ENCODE results near the gene SLC51B. TPM values are rescaled to one million over a fixed set of nuclear protein-coding genes. Genes with fewer than 3 reads are reported as not detected.

Gene SLC51B
- total RNA-seq, 8 experiments from 2014 or later: 0.27 to 3.1 (median 1.3) TPM; not detected in 3

GRCh38 chr15:65028921-65029735, 16.1 kb upstream of the SLC51B start, which contains the start of gene MTFMT:
Gene MTFMT (minus strand): TSS chr15:65029639. CDS start chr15:65029613, 26 bp downstream.
- Histone ChIP-seq H3K4me1 (replicated peaks in 1 of 2) (peaks cover 13 to 18% of the 10 kb centered on the region in 2 donors), H3K27ac (peak within 1 kb of the TSS in 1 of 2 donors; percentile 52), H3K4me3 (peak within 1 kb of the TSS; percentile 82 to 100 (median 88))
- ATAC-seq (replicated peaks in 6 of 8): peak; percentile 75 to 95 (median 90)
- in situ Hi-C loops (cut with MboI; ENCODE audit: low pct_unique_long_range_greater_than_20kb in 2 of 9, low sequenced_read_pairs in 9 of 9, unreplicated experiment in 9 of 9): loop anchor here in 1 of 9 experiments (25.0 kb wide), 1 partner anchor 258 kb away; the partner anchor contains the start of genes PARP16 and RNU5A-1
- 0 to 8% (median 0%) methylated on average over 1 to 32 of the region's 73 CpGs; no CpG with 5 or more reads in 2 of the 10 experiments for WGBS, 10 experiments

GRCh38 chr15:65029736-65030208, 15.4 kb upstream of the SLC51B start:
- in situ Hi-C loops (cut with MboI; ENCODE audit: low pct_unique_long_range_greater_than_20kb in 2 of 9, low sequenced_read_pairs in 9 of 9, unreplicated experiment in 9 of 9): loop anchor here in 1 of 9 experiments (25.0 kb wide), 1 partner anchor 258 kb away; the partner anchor contains the start of genes PARP16 and RNU5A-1
- 55 to 100% (median 68%) methylated on average over 1 to 9 of the region's 12 CpGs; no CpG with 5 or more reads in 2 of the 10 experiments for WGBS, 10 experiments
- no peak overlapping the region for H3K27ac ChIP-seq
- peak overlapping the region; percentile 82 to 100 (median 88) for H3K4me3 ChIP-seq
- ATAC-seq (replicated peaks in 6 of 8): no peak
- H3K4me1 ChIP-seq (replicated peaks in 1 of 2): peaks cover 14 to 18% of the 10 kb centered on the region in 2 donors

DNA sequence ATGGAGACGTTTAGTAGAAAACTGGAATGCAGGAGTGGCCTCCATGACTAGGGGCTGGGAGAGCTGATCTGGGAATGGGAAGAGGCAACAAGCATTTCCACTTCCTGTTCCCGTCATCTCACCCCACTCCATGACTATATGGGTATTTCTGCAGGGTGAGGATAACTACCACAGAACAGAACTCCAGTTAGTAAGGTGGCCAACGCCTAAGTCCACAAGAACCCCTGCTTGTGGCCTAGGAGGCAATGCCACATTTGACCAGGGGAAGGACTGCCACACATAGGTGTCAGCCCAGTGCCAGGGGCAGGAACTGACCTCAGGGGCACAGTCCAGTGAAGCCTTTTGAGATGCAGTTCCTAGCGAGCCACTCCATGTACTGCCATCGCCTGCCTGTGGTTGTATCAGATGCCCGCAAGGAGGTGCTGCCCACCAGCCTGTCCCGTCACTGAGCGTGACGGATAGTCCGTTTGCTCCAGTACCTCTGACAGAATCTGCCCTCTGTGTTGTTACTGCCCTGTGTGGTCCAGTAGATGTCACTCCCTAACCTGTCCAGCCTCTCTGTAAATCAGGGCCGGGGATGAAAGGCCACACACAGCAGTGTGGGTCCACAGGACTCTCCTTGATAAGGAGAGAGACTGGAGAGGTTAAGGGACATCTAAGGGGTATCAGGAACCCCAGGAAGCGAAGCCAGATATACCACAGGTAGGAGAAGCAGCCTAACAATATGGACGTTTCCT, 12.2 kb upstream of the SLC51B start:
- Histone ChIP-seq H3K4me3 (no peak overlapping the region), H3K27ac (no peak overlapping the region), H3K4me1 (replicated peaks in 1 of 2) (peaks cover 14 to 16% of the 10 kb centered on the region in 2 donors)
- in situ Hi-C loops (cut with MboI; ENCODE audit: low pct_unique_long_range_greater_than_20kb in 2 of 9, low sequenced_read_pairs in 9 of 9, unreplicated experiment in 9 of 9): loop anchor here in 1 of 9 experiments (25.0 kb wide), 1 partner anchor 254 kb away; the partner anchor contains the start of genes PARP16 and RNU5A-1
- WGBS, 10 experiments: 15 to 100% (median 43%) methylated on average over 1 to 7 of the region's 13 CpGs; no CpG with 5 or more reads in 1 of the 10 experiments
- ATAC-seq (replicated peaks in 6 of 8): peak; percentile 51 to 79 (median 60)

- in situ Hi-C loops (cut with MboI; ENCODE audit: low pct_unique_long_range_greater_than_20kb in 2 of 9, low sequenced_read_pairs in 9 of 9, unreplicated experiment in 9 of 9): loop anchor here in 1 of 9 experiments (25.0 kb wide), 1 partner anchor 254 kb away; the partner anchor contains the start of genes PARP16 and RNU5A-1
Measured at GRCh38 chr15:65033659-65034269, 11.4 kb upstream of the SLC51B start.

GRCh38 chr15:65034719-65035118, 10.5 kb upstream of the SLC51B start:
- ATAC-seq (replicated peaks in 6 of 8): no peak
- Histone ChIP-seq H3K4me3 (no peak overlapping the region), H3K4me1 (replicated peaks in 1 of 2) (peaks cover 15 to 20% of the 10 kb centered on the region in 2 donors), H3K27ac (no peak overlapping the region)
- 90 to 100% (median 96%) methylated on average over 1 to 8 of the region's 11 CpGs; no CpG with 5 or more reads in 1 of the 10 experiments for WGBS, 10 experiments
- in situ Hi-C loops (cut with MboI; ENCODE audit: low pct_unique_long_range_greater_than_20kb in 2 of 9, low sequenced_read_pairs in 9 of 9, unreplicated experiment in 9 of 9): loop anchor here in 1 of 9 experiments (25.0 kb wide), 1 partner anchor 253 kb away; the partner anchor contains the start of genes PARP16 and RNU5A-1

More at GRCh38 chr15:65033659-65034269, 11.4 kb upstream of the SLC51B start:
- ATAC-seq (replicated peaks in 6 of 8): peak in 6 of 8 experiments; percentile 10 to 35 (median 28)
- no peak overlapping the region for H3K4me3 ChIP-seq
- peaks cover 11 to 13% of the 10 kb centered on the region in 2 donors for H3K4me1 ChIP-seq (replicated peaks in 1 of 2)
- 0 to 45% (median 26%) methylated on average over 1 to 4 of the region's 4 CpGs; no CpG with 5 or more reads in 2 of the 10 experiments for WGBS, 10 experiments
- H3K27ac ChIP-seq: no peak overlapping the region

GRCh38 chr15:65037309-65037708, 7.9 kb upstream of the SLC51B start:
- Histone ChIP-seq H3K27ac (no peak overlapping the region), H3K4me1 (replicated peaks in 1 of 2) (peaks cover 15 to 20% of the 10 kb centered on the region in 2 donors), H3K4me3 (no peak overlapping the region)
- WGBS, 10 experiments: 75 to 100% (median 92%) methylated on average over 1 of the region's 1 CpG; no CpG with 5 or more reads in 3 of the 10 experiments
- ATAC-seq (replicated peaks in 6 of 8): no peak
- in situ Hi-C loops (cut with MboI; ENCODE audit: low pct_unique_long_range_greater_than_20kb in 2 of 9, low sequenced_read_pairs in 9 of 9, unreplicated experiment in 9 of 9): loop anchor here in 1 of 9 experiments (25.0 kb wide), 1 partner anchor 250 kb away; the partner anchor contains the start of genes PARP16 and RNU5A-1

DNA sequence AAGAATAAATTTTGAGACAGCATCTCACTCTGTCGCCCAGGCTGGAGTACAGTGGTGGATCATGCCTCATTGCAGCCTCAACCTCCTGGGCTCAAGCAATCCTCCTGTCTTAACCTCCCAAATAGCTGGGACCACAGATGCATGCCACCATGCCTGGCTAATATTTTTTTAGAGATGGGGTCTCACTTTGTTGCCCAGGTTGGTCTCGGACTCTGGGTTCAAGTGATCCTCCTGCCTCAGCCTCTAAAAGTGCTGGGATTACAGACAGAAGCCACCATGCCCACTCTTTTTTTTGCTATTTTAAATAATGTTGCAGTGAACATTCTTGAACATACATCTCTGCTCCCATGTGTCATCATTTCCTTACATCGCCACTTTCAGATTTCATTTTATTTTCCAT, 6.8 kb upstream of the SLC51B start:
- no peak overlapping the region for H3K4me3 ChIP-seq
- ATAC-seq (replicated peaks in 6 of 8): no peak
- no peak overlapping the region for H3K27ac ChIP-seq
- 40 to 100% (median 92%) methylated on average over 1 to 3 of the region's 3 CpGs; no CpG with 5 or more reads in 3 of the 10 experiments for WGBS, 10 experiments
- H3K4me1 ChIP-seq (replicated peaks in 1 of 2): peaks cover 6 to 20% of the 10 kb centered on the region in 2 donors
- in situ Hi-C loops (cut with MboI; ENCODE audit: low pct_unique_long_range_greater_than_20kb in 2 of 9, low sequenced_read_pairs in 9 of 9, unreplicated experiment in 9 of 9): loop anchor here in 1 of 9 experiments (25.0 kb wide), 1 partner anchor 249 kb away; the partner anchor contains the start of genes PARP16 and RNU5A-1

- in situ Hi-C loops (cut with MboI; ENCODE audit: low pct_unique_long_range_greater_than_20kb in 2 of 9, low sequenced_read_pairs in 9 of 9, unreplicated experiment in 9 of 9): loop anchor here in 1 of 9 experiments (25.0 kb wide), 1 partner anchor 248 kb away; the partner anchor contains the start of genes PARP16 and RNU5A-1
- WGBS, 10 experiments: 0 to 43% (median 11%) methylated on average over 1 to 4 of the region's 5 CpGs; no CpG with 5 or more reads in 4 of the 10 experiments
- Histone ChIP-seq H3K4me1 (replicated peaks in 1 of 2) (peaks cover 4 to 16% of the 10 kb centered on the region in 2 donors), H3K4me3 (no peak overlapping the region), H3K27ac (peak overlapping the region in 1 of 2 donors; percentile 8)
- ATAC-seq (replicated peaks in 6 of 8): peak in 5 of 8 experiments; percentile 39 to 90 (median 87)
Measured at GRCh38 chr15:65038836-65039235, 6.4 kb upstream of the SLC51B start.

GRCh38 chr15:65040461-65040860, 4.7 kb upstream of the SLC51B start:
- Histone ChIP-seq H3K27ac (no peak overlapping the region), H3K4me1 (replicated peaks in 1 of 2) (peaks cover 19 to 23% of the 10 kb centered on the region in 2 donors), H3K4me3 (no peak overlapping the region)
- in situ Hi-C loops (cut with MboI; ENCODE audit: low pct_unique_long_range_greater_than_20kb in 2 of 9, low sequenced_read_pairs in 9 of 9, unreplicated experiment in 9 of 9): loop anchor here in 1 of 9 experiments (25.0 kb wide), 1 partner anchor 247 kb away; the partner anchor contains the start of genes PARP16 and RNU5A-1
- no peak for ATAC-seq (replicated peaks in 6 of 8)
- 42 to 98% (median 83%) methylated on average over 2 to 6 of the region's 6 CpGs; no CpG with 5 or more reads in 1 of the 10 experiments for WGBS, 10 experiments

DNA sequence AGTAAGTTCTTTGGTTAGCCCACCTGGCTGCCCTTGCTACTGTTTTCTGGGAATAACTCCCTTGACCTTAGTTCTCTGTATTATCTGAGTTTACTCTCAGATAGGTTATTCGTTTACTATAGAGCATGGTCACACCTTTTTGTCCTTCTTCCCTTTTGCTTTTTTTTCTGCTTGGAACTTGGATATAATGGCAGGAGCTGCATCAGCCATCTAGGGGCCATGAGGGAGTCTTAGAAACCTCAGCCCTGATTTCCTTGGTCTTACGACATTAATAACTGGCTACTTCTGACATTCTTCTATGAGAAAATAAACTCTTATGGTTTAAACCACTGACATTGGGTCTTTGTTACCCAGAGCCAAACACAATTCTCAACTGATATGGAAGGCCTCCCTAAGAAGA, 3.4 kb upstream of the SLC51B start:
- Histone ChIP-seq H3K4me1 (replicated peaks in 1 of 2) (peaks cover 22 to 24% of the 10 kb centered on the region in 2 donors), H3K4me3 (no peak overlapping the region), H3K27ac (no peak overlapping the region)
- WGBS, 10 experiments: 50 to 100% (median 91%) methylated on average over 1 to 2 of the region's 2 CpGs
- no peak for ATAC-seq (replicated peaks in 6 of 8)
- in situ Hi-C loops (cut with MboI; ENCODE audit: low pct_unique_long_range_greater_than_20kb in 2 of 9, low sequenced_read_pairs in 9 of 9, unreplicated experiment in 9 of 9): loop anchor here in 1 of 9 experiments (25.0 kb wide), 1 partner anchor 246 kb away; the partner anchor contains the start of genes PARP16 and RNU5A-1

GRCh38 chr15:65042776-65043327, 2.3 kb upstream of the SLC51B start:
- H3K27ac ChIP-seq: no peak overlapping the region
- no peak overlapping the region for H3K4me3 ChIP-seq
- in situ Hi-C loops (cut with MboI; ENCODE audit: low pct_unique_long_range_greater_than_20kb in 2 of 9, low sequenced_read_pairs in 9 of 9, unreplicated experiment in 9 of 9): loop anchor here in 1 of 9 experiments (25.0 kb wide), 1 partner anchor 244 kb away; the partner anchor contains the start of genes PARP16 and RNU5A-1
- H3K4me1 ChIP-seq (replicated peaks in 1 of 2): peaks cover 22 to 24% of the 10 kb centered on the region in 2 donors
- WGBS, 10 experiments: 0 to 80% (median 47%) methylated on average over 1 to 4 of the region's 4 CpGs; no CpG with 5 or more reads in 3 of the 10 experiments
- no peak for ATAC-seq (replicated peaks in 6 of 8)

All from motor neuron (in vitro differentiated cells).